MM.1S (cell line): ENCODE results near the gene MTA3.

Experiments used
- DNase-seq: peaks from one replicate; pipeline ENCODE4 v3.0.0-alpha.2; 2015
- H2AFZ ChIP-seq: fragments of 300-600 bp; sonication (generic); 2 replicates; pipeline ENCODE4 v1.6.0; 2016; ENCODE audit warnings: antibody characterized with exemption, low read length
- H3F3A ChIP-seq: fragments of 300-600 bp; sonication (generic); 2 replicates; pipeline ENCODE4 v1.6.1; 2016; ENCODE audit warnings: mild to moderate bottlenecking, antibody characterized with exemption, low read length, moderate library complexity, mixed read lengths; ENCODE audit not compliant: insufficient read depth
- H3K27ac ChIP-seq: fragments of 300-600 bp; sonication (generic); 2 replicates; pipeline ENCODE4 v1.5.1; 2016; ENCODE audit warnings: mild to moderate bottlenecking, low read length
- H3K27me3 ChIP-seq: fragments of 300-600 bp; sonication (generic); replicated peaks from 2 replicates; pipeline ENCODE4 v1.6.0; 2016; ENCODE audit warnings: low read length; ENCODE audit not compliant: insufficient read depth
- H3K36me3 ChIP-seq: fragments of 300-600 bp; sonication (generic); replicated peaks from 2 replicates; pipeline ENCODE4 v1.6.1; 2016; ENCODE audit warnings: mild to moderate bottlenecking, low read length, mixed read lengths; ENCODE audit not compliant: insufficient read depth
- H3K4me1 ChIP-seq: fragments of 300-600 bp; sonication (generic); 2 replicates; pipeline ENCODE4 v1.6.1; 2016; ENCODE audit warnings: low read length, mixed read lengths
- H3K4me2 ChIP-seq: fragments of 300-600 bp; sonication (generic); 2 replicates; pipeline ENCODE4 v1.6.0; 2016; ENCODE audit warnings: low read depth, low read length
- H3K4me3 ChIP-seq: fragments of 300-600 bp; sonication (generic); 2 replicates; pipeline ENCODE4 v1.5.1; 2016; ENCODE audit warnings: low read length, mixed read lengths
- H3K79me2 ChIP-seq: fragments of 300-600 bp; sonication (generic); 2 replicates; pipeline ENCODE4 v1.6.1; 2016; ENCODE audit warnings: mixed run types, low read length, mixed read lengths
- H3K9ac ChIP-seq: fragments of 300-600 bp; sonication (generic); 2 replicates; pipeline ENCODE4 v1.6.1; 2016; ENCODE audit warnings: low read length, mixed read lengths
- H3K9me2 ChIP-seq: fragments of 300-600 bp; sonication (generic); replicated peaks from 2 replicates; pipeline ENCODE4 v1.6.1; 2016; ENCODE audit warnings: mild to moderate bottlenecking, low read length, mixed read lengths; ENCODE audit not compliant: insufficient read depth
- H3K9me3 ChIP-seq: fragments of 300-600 bp; sonication (generic); replicated peaks from 2 replicates; pipeline ENCODE4 v1.6.1; 2016; ENCODE audit warnings: mild to moderate bottlenecking, low read length, mixed read lengths; ENCODE audit not compliant: insufficient read depth
- H4K20me1 ChIP-seq: fragments of 300-600 bp; sonication (generic); 2 replicates; pipeline ENCODE4 v1.6.1; 2016; ENCODE audit warnings: mild to moderate bottlenecking, low read length, moderate library complexity, mixed read lengths; ENCODE audit not compliant: insufficient read depth
- EZH2 ChIP-seq: fragments of 300-600 bp; sonication (generic); optimal IDR thresholded peaks from 2 replicates; pipeline ENCODE3; 2017; ENCODE audit warnings: low read depth, mild to moderate bottlenecking, antibody characterized with exemption, low read length, mixed read lengths
- EZH2phosphoT487 ChIP-seq: fragments of 300-600 bp; sonication (generic); IDR thresholded peaks from 2 replicates; pipeline ENCODE4 v1.6.1; 2018; ENCODE audit warnings: antibody characterized with exemption, low read length
- TF ChIP-seq, protein P1 (sequence below): fragments of 300-600 bp; sonication (generic); IDR thresholded peaks from 2 replicates; pipeline ENCODE4 v1.5.1; 2016; ENCODE audit warnings: antibody characterized with exemption, low read length, mixed read lengths

Gene MTA3

DNA sequence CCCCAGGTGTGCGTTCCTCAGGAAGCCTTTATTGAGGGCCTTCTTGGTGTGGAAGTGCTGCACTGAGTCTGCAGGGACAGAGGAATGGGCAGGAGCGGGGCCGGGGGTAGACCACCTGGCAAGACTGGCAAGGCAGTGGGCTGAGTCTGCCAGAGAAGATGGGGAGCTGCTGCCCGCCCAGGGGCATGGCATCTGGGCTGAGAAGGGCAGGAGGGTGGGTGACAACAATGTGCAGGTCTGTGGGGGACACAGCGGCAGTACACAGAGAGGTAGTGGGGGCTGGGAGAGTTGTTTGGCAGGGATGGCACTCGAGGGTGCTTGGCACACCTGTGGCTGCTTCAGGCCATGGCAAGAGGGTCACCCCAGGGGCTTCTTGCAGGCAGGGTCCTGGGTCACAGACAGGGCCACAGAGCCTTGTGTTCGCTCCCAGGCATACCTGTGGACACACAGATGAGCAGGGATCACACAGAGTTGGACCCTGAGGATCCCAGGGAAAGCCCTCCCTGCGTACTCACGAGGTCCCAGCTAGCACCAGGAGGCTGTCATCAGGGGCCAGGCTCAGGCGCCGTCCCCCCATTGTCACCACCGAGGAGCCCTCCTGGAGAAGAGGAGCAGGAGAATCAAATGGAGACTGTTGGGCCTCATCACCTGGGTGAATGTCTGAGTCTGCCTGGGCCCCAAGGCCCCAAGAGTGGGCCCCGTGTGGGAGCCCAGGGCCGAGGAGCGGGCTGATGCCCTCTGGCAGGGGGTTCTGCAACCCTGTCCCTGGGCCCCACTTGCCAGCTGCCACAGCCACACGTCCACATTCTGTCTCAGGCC lies 198.9 kb downstream of the MTA3 start:
- H3F3A ChIP-seq, result no peaks in the 10 kb centered on the region
- H4K20me1 ChIP-seq, result no peaks in the 10 kb centered on the region
- H3K9me3 ChIP-seq, result no peaks in the 10 kb centered on the region
- no peaks in the 10 kb centered on the region for H3K27me3 ChIP-seq
- H3K27ac ChIP-seq, result no peak overlapping the region
- no peaks in the 10 kb centered on the region for H3K9me2 ChIP-seq
- no peak overlapping the region for H3K9ac ChIP-seq
- DNase-seq, result no peak
- no peak overlapping the region for H3K4me3 ChIP-seq
- H3K79me2 ChIP-seq, result no peaks in the 10 kb centered on the region
- TF ChIP-seq EZH2phosphoT487 (no peak), EZH2 (no peak)
- TF ChIP-seq, protein P1, sequence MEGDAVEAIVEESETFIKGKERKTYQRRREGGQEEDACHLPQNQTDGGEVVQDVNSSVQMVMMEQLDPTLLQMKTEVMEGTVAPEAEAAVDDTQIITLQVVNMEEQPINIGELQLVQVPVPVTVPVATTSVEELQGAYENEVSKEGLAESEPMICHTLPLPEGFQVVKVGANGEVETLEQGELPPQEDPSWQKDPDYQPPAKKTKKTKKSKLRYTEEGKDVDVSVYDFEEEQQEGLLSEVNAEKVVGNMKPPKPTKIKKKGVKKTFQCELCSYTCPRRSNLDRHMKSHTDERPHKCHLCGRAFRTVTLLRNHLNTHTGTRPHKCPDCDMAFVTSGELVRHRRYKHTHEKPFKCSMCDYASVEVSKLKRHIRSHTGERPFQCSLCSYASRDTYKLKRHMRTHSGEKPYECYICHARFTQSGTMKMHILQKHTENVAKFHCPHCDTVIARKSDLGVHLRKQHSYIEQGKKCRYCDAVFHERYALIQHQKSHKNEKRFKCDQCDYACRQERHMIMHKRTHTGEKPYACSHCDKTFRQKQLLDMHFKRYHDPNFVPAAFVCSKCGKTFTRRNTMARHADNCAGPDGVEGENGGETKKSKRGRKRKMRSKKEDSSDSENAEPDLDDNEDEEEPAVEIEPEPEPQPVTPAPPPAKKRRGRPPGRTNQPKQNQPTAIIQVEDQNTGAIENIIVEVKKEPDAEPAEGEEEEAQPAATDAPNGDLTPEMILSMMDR, result no peak
- no peaks in the 10 kb centered on the region for H3K4me1 ChIP-seq
- no peak overlapping the region for H3K4me2 ChIP-seq
- H2AFZ ChIP-seq, result no peak overlapping the region
- no peaks in the 10 kb centered on the region for H3K36me3 ChIP-seq

DNA sequence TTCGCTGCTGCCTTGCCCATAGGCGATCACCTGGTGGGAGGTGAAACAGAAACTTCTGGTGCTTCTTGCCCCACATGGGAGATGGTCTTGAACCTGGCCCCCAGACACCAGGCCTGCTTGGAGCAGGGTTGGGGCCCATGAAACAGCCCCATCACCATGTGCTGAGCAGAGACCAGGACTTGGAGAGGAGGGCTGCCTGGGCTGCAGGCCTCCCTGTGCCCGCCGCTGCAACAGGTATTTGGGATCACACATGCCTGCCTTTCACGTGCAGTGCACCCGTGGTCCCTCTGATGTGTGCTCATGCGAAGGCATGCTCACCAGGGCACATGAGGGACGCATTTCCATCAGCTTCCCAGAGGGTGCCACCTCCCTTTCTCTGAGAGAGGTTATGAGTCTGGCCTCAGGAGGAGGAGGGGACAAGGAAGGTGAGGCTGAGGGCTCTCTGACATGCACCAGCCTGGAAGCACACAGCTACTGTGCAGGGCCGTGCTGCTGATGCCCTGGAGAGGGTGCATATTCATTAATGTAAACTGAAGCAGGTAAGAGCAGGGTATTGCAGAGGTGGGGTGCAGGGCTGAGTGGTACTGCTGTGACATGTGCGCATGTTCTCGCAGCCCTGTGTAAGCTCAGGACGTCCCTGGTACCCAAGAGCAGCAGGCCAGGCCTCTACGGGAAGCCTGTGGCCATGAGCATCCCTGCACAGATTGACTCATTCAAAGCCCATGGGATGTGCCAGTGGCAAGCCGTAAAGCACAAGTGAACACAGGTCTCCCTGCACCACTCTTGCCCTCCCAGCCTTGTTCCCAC lies 199.7 kb downstream of the MTA3 start:
- no peak overlapping the region for H3K4me2 ChIP-seq
- H3K4me1 ChIP-seq, result no peaks in the 10 kb centered on the region
- no peaks in the 10 kb centered on the region for H3F3A ChIP-seq
- no peaks in the 10 kb centered on the region for H3K36me3 ChIP-seq
- DNase-seq, result no peak
- H3K79me2 ChIP-seq, result no peaks in the 10 kb centered on the region
- H3K4me3 ChIP-seq, result no peak overlapping the region
- no peak overlapping the region for H3K9ac ChIP-seq
- H3K27ac ChIP-seq, result no peak overlapping the region
- H3K9me2 ChIP-seq, result no peaks in the 10 kb centered on the region
- no peak overlapping the region for H2AFZ ChIP-seq
- H4K20me1 ChIP-seq, result no peaks in the 10 kb centered on the region
- TF ChIP-seq, protein P1, result no peak
- TF ChIP-seq EZH2phosphoT487, result no peak
- no peak for TF ChIP-seq EZH2
- H3K27me3 ChIP-seq, result no peaks in the 10 kb centered on the region
- H3K9me3 ChIP-seq, result no peaks in the 10 kb centered on the region

- Histone ChIP-seq H3F3A (no peaks in the 10 kb centered on the region), H3K27me3 (no peaks in the 10 kb centered on the region), H3K4me1 (no peaks in the 10 kb centered on the region), H4K20me1 (no peaks in the 10 kb centered on the region), H3K4me2 (no peak overlapping the region), H3K27ac (no peak overlapping the region), H3K79me2 (no peaks in the 10 kb centered on the region), H3K9me3 (no peaks in the 10 kb centered on the region), H3K9ac (no peak overlapping the region), H2AFZ (no peak overlapping the region), H3K36me3 (no peaks in the 10 kb centered on the region), H3K9me2 (no peaks in the 10 kb centered on the region), H3K4me3 (no peak overlapping the region)
- TF ChIP-seq, protein P1, result no peak
- TF ChIP-seq EZH2phosphoT487 (no peak), EZH2 (no peak)
- no peak for DNase-seq
These were observed 200.3 kb downstream of the MTA3 start for GRCh38 chr2:42768706-42769256.
